HG03095 (cell line): ENCODE data around the gene MTR.
"Not testable (repeated sequence)": the region's sequence is repeated elsewhere in the genome, so short reads cannot be mapped to it uniquely, and the experiment has no call there.

Source experiments
- ATAC-seq: cut with Tn5 transposase; IDR thresholded peaks from one replicate; pipeline ENCODE4 v1.9.1; 2021; ENCODE audit warnings: moderate library complexity; ENCODE audit not compliant: unreplicated experiment

MTR gene

DNA sequence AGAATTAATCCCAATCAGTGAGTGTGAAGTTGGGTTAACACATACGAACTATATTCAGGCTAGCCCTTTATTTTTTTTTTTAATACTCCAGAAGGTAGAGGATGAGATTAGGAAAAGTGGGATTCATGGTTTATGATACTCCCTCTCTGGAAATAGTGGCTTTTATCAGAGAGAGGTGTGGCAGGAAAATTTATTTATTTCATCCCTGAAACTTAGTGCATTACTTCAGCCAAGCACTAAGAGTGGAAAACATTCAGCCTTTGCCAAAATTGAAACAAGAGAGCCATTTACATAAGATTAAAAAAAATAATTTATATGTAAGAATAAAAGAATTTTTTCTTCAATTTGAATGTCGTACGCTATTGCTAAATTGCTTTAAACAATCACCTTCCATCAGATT is 35.0 kb downstream of the MTR start:
- no peak for ATAC-seq

- ATAC-seq, result no peak
Measured at GRCh38 chr1:236830560-236830959, 35.5 kb downstream of the MTR start.

DNA sequence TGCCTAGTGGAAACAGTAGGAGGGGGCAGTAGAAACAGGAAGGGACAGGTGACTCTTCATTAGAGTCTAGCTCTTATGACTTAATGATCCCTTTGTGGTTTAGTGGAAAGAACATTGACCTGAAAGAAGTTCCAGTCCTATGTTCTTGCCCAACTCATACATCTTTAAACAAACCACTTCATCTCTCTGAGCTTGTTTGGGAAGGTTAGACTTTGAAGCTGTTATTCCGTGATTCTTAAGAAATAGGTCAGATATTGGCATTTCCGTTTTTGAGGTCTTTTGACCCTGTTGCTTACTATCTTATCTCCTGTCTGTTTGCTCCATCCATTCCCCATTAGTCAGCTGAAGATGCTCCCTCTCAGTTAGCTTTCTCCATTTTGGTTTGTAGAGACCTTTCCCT is 38.5 kb downstream of the MTR start:
- no peak for ATAC-seq

DNA sequence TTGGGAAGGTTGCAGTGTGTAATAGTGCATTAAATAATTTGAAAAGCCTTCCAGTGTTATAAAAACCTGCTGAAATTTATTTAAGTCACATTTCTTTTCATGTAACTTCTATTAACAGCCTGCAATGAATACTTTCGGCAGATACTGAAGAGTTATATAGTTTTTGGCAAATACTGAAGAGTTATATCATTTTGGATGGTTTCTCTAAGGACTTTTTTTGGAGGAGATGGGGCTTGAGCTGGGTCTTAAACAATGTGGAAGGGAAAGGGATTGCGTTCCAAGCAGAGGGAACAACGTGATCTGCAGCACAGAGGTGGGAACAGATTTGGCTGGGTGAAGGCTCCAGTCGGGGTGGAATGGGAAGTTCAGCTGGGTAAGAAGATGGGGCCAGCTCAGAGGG is 39.8 kb downstream of the MTR start:
- no peak for ATAC-seq

- ATAC-seq, result no peak
Measured at GRCh38 chr1:236835491-236835890, 40.4 kb downstream of the MTR start.

DNA sequence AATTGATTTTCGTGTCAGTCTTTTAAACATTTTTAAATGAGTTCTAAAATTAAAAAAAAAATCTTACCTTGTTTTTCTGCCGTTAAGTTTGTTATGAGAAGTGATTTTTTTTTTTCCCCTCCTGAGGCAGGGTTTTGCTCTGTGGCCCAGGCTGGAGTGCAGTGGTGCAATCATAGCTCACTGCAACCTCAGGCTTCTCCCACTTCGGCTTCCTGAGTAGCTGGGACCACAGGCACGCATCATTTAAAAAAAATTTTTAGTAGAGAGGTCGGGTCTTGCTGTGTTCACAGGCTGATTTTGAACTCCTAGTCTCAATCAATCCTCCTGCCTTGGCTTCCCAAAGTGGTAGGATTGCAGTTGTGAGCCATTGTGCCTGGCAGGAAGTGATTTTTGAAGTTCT is 41.1 kb downstream of the MTR start:
- no peak for ATAC-seq

- ATAC-seq, result no peak
Measured at GRCh38 chr1:236837115-236837514, 42.0 kb downstream of the MTR start.

- ATAC-seq, result no peak
Measured at GRCh38 chr1:236837897-236838296, 42.8 kb downstream of the MTR start.

DNA sequence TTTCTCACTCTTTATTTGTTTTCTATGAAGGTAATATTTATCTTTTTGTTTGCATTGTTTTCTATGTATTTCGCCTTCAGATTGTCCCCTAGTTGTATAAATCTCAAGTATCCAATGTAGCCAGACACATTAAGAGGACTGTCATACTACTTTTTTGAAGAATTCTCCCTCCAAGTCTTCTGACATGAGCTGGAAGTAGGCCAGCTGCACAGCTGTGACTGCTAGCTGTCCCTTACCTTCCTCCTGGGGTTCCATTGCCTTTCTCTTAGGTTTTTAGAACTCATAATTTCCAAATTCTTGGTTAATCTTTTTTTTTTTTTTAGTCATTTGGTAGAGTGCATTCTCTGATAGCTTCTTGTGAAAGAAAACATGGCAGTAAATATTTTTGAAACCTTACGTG is 46.2 kb downstream of the MTR start:
- ATAC-seq, result no peak

- no peak for ATAC-seq
Measured at GRCh38 chr1:236844499-236845271, 49.6 kb downstream of the MTR start.

GRCh38 chr1:236845830-236846229 is 50.7 kb downstream of the MTR start:
- ATAC-seq, result no peak

GRCh38 chr1:236848274-236848923 is 53.3 kb downstream of the MTR start:
- ATAC-seq, result no peak

- no peak for ATAC-seq
Measured at GRCh38 chr1:236850077-236850979, 55.2 kb downstream of the MTR start.

- no peak for ATAC-seq
Measured at GRCh38 chr1:236851871-236852270, 56.8 kb downstream of the MTR start.

- no peak for ATAC-seq
Measured at GRCh38 chr1:236853921-236854604, 59.0 kb downstream of the MTR start.

GRCh38 chr1:236854605-236854983 is 59.5 kb downstream of the MTR start:
- ATAC-seq, result no peak

GRCh38 chr1:236856649-236857048 is 61.6 kb downstream of the MTR start:
- not testable (repeated sequence) for ATAC-seq

DNA sequence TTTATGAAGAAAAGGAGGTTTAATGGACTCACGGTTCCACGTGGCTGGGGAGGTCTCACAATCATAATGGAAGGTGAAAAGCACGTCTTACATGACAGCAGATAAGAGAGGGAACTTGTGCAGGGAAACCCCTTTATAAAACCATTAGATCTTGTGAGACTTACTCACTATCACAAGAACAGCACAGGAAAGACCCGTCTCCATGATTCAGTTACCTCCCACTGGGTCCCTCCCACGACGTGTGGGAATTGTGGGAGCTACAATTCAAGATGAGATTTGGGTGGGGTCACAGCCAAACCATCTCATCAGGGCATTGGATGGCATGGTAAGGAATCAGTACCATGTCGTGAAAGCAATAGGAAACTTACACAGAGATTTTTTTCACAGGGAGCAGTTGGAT is 63.1 kb downstream of the MTR start:
- ATAC-seq, result no peak

DNA sequence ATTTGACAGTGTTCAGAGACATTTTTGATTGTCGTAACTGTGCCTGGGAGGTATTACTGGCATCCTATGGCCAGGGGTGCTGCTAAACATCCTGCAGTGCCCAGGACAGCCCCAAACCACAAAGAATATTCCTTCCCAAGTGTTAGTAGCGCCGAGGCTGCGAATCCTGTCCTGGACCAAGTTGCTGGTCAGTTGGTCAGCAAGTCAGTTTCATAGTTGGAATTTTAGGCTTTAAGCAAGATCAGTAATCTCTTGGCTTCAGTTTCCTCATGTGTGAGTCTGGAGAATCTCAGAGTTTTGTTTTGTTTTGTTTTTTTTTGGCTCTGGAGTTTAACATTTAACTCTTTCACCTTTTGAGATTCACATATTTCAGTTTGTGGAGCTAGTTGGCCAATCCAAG is 65.0 kb downstream of the MTR start:
- no peak for ATAC-seq

DNA sequence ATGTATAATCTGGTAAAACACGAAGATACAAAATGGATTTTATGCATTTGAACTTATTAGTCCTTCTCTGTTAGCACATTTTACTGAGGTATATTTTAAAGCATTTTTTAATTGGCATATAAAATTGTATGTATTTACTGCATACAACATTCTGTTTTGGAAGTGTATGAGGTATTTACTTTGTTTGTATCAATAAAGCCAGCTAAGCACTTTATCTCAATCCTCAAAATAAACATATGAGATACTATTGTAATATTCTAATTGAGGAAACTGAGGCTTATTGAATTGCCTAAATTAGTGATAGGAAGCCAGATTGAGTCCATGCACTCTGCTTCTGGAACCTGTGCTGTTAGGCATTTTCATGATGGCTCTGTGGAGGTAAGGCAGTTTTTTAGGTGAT is 65.6 kb downstream of the MTR start:
- no peak for ATAC-seq

DNA sequence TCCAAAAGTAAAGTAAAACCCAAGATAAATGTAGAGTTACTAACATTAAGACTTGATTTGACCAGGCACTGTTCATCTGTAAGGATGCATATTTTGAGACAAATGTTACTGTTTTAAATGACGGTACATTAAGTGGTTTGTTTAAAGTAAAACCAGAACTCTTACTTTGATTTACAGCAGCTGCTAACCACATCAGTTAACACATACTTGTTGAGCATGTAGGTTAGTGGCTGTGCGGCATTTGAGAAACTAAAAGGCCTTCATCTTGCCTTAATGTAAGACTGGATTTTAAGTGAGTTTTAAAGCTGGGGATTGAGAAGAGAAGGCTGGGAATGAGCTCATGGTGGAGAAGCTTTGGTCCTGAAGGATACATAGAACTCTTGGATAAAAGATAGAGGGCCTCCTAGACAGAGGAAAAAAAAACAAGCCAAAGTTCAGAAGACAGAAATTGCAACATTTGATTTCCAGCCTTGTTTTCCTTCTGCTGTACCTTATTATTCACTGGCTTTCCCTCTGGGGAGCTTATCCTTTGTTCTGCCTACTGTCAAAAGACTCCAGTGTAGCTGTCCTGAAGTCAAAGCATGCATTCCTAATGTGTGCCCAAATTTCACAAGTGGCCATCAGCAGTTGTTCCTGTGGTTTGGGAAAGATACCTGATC is 66.6 kb downstream of the MTR start:
- no peak for ATAC-seq
